OCI-LY7 (cell line): ENCODE data around the gene MSH2. TPM values are rescaled to one million over a fixed set of nuclear protein-coding genes. Genes with fewer than 3 reads are reported as not detected.
"Not testable (repeated sequence)": the region's sequence is repeated elsewhere in the genome, so short reads cannot be mapped to it uniquely, and the experiment has no call there.

Experiments used
- BruUV-seq: library from RNA; stranded (reverse); fragments of 400-500 nt; replicated peaks from 2 replicates; lab custom pipeline; 2021; lab: Mats Ljungman, UMichigan
- CTCF ChIA-PET: fragments of 300-600 bp; sonication (Branson Sonifier 250); formaldehyde crosslinking; loops from one replicate; lab custom pipeline; 2022; ENCODE audit warnings: antibody characterized with exemption; ENCODE audit not compliant: unreplicated experiment; lab: Charles Lee
- POLR2A ChIA-PET: fragments of 300-600 bp; sonication (Branson Sonifier 250); formaldehyde crosslinking; loops from one replicate; lab custom pipeline; 2022; ENCODE audit warnings: antibody characterized with exemption; lab: Charles Lee
- DNase-seq: peaks from one replicate; pipeline ENCODE4 v3.0.0-alpha.2; 2015; ENCODE audit warnings: low spot score
- H2AFZ ChIP-seq: fragments of 200-600 bp; sonication (generic), shearing (Covaris generic); 2 replicates; pipeline ENCODE4 v1.6.1; 2014; ENCODE audit warnings: mild to moderate bottlenecking, antibody characterized with exemption, low read length, moderate library complexity
- H3K27ac ChIP-seq: fragments of 200-600 bp; sonication (generic); 2 replicates; pipeline ENCODE4 v1.5.1; 2014; ENCODE audit warnings: mixed run types, low read depth, mild to moderate bottlenecking, moderate library complexity, low read length, inconsistent platforms; ENCODE audit not compliant: poor library complexity, severe bottlenecking
- H3K36me3 ChIP-seq: fragments of 200-600 bp; sonication (generic); 2 replicates; pipeline ENCODE4 v1.6.1; 2014; ENCODE audit warnings: mild to moderate bottlenecking, antibody characterized with exemption, low read length, moderate library complexity, mixed read lengths; ENCODE audit not compliant: insufficient read depth
- H3K4me1 ChIP-seq: fragments of 200-600 bp; sonication (generic); 2 replicates; pipeline ENCODE4 v1.5.1; 2014; ENCODE audit warnings: mild to moderate bottlenecking, low read length; ENCODE audit not compliant: insufficient read depth, poor library complexity, severe bottlenecking
- H3K4me2 ChIP-seq: fragments of 200-600 bp; sonication (generic); 2 replicates; pipeline ENCODE4 v1.6.1; 2014; ENCODE audit warnings: mild to moderate bottlenecking, low read length
- H3K4me3 ChIP-seq: fragments of 200-600 bp; sonication (generic); 2 replicates; pipeline ENCODE4 v1.5.1; 2014; ENCODE audit warnings: mild to moderate bottlenecking, low read depth, low read length; ENCODE audit not compliant: poor library complexity, severe bottlenecking
- H3K79me2 ChIP-seq: fragments of 200-600 bp; sonication (generic); 2 replicates; pipeline ENCODE4 v1.6.1; 2016; ENCODE audit warnings: low read depth, mild to moderate bottlenecking, low read length, moderate library complexity, mixed read lengths; ENCODE audit not compliant: insufficient read depth
- H3K9me2 ChIP-seq: fragments of 200-600 bp; sonication (generic); 2 replicates; pipeline ENCODE4 v1.6.1; 2016; ENCODE audit warnings: mild to moderate bottlenecking, low read length, mixed read lengths; ENCODE audit not compliant: insufficient read depth
- H3K9me3 ChIP-seq: fragments of 200-600 bp; sonication (generic); 2 replicates; pipeline ENCODE4 v1.6.1; 2014; ENCODE audit warnings: mild to moderate bottlenecking, mixed run types, low read length, mixed read lengths
- H4K20me1 ChIP-seq: fragments of 200-600 bp; sonication (generic); 2 replicates; pipeline ENCODE4 v1.6.1; 2014; ENCODE audit warnings: mild to moderate bottlenecking, antibody characterized with exemption, low read length, moderate library complexity, mixed read lengths; ENCODE audit not compliant: insufficient read depth
- EZH2phosphoT487 ChIP-seq: fragments of 200-600 bp; sonication (generic); IDR thresholded peaks from 2 replicates; pipeline ENCODE4 v1.6.1; 2018; ENCODE audit warnings: low read depth, borderline replicate concordance, mild to moderate bottlenecking, mixed run types, antibody characterized with exemption, low read length, moderate library complexity, mixed read lengths
- intact Hi-C: fragments of 100-400 bp; cut with micrococcal nuclease; formaldehyde crosslinking; loops from one replicate; pipeline ENCODE4 v1.10.0; 2022; ENCODE audit not compliant: unreplicated experiment
- total RNA-seq, 2 experiments: library from RNA; depleted of rRNA in 1 of 2; stranded (reverse); fragments of >200 nt in 1 of 2; shearing (Covaris generic) in 1 of 2; gene quantifications; 2 replicates each; pipeline ENCODE4 v1.2.3, GENCODE V29; 2014 to 2022
- TF ChIP-seq, protein P1 (sequence below): fragments of 200-600 bp; sonication (generic); conservative IDR thresholded peaks from 2 replicates; pipeline ENCODE4 v1.5.1; 2014; ENCODE audit warnings: mild to moderate bottlenecking, antibody characterized with exemption, low read length, moderate library complexity, mixed read lengths

Gene MSH2
- total RNA-seq, 2 experiments from 2014 or later = 96.8 to 97.8 TPM

- H3K79me2 ChIP-seq = no peaks in the 10 kb centered on the region
- TF ChIP-seq, protein P1, sequence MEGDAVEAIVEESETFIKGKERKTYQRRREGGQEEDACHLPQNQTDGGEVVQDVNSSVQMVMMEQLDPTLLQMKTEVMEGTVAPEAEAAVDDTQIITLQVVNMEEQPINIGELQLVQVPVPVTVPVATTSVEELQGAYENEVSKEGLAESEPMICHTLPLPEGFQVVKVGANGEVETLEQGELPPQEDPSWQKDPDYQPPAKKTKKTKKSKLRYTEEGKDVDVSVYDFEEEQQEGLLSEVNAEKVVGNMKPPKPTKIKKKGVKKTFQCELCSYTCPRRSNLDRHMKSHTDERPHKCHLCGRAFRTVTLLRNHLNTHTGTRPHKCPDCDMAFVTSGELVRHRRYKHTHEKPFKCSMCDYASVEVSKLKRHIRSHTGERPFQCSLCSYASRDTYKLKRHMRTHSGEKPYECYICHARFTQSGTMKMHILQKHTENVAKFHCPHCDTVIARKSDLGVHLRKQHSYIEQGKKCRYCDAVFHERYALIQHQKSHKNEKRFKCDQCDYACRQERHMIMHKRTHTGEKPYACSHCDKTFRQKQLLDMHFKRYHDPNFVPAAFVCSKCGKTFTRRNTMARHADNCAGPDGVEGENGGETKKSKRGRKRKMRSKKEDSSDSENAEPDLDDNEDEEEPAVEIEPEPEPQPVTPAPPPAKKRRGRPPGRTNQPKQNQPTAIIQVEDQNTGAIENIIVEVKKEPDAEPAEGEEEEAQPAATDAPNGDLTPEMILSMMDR = no peak
- TF ChIP-seq EZH2phosphoT487 = no peak
- no peak overlapping the region for H3K27ac ChIP-seq
- no peak overlapping the region for H3K4me3 ChIP-seq
- no peaks in the 10 kb centered on the region for H4K20me1 ChIP-seq
- peaks cover 83% of the 10 kb centered on the region for H3K36me3 ChIP-seq
- DNase-seq = no peak
- H2AFZ ChIP-seq = no peak overlapping the region
- CTCF ChIA-PET = no interaction called here
- H3K9me2 ChIP-seq = no peaks in the 10 kb centered on the region
- POLR2A ChIA-PET = interaction anchor here (0.6 kb wide), 1 partner anchor 105 kb away, joined by 10 read pairs; no protein-coding TSS in a partner anchor
- peaks cover 4% of the 10 kb centered on the region for H3K4me1 ChIP-seq
- no TSS peak for BruUV-seq
- H3K9me3 ChIP-seq = no peaks in the 10 kb centered on the region
- H3K4me2 ChIP-seq = no peak overlapping the region
- intact Hi-C loops = loop anchor here (10.0 kb wide), 1 partner anchor 265 kb away; no protein-coding TSS in a partner anchor
Observed at GRCh38 chr2:47429795-47430194, 26.8 kb downstream of the MSH2 start.

DNA sequence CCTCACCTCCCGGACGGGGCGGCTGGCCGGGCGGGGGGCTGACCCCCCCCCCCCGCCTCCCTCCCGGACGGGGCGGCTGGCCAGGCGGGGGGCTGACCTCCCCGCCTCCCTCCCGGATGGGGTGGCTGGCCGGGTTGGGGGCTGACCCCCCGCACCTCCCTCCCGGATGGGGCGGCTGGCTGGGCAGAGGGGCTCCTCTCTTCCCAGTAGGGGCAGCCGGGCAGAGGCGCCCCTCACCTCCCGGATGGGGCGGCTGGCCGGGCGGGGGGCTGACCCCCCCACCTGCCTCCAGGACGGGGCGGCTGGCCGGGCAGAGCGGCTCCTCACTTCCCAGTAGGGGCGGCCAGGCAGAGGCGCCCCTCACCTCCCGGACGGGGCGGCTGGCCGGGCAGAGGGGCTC, 30.1 kb downstream of the MSH2 start:
- BruUV-seq, POLR2A ChIA-PET, H4K20me1 ChIP-seq, DNase-seq, H3K4me3 ChIP-seq, H3K9me3 ChIP-seq, H3K4me2 ChIP-seq, H3K4me1 ChIP-seq, H3K9me2 ChIP-seq, CTCF ChIA-PET, H2AFZ ChIP-seq, H3K27ac ChIP-seq: not testable (repeated sequence)
- intact Hi-C loops = loop anchor here (10.0 kb wide), 1 partner anchor 262 kb away; no protein-coding TSS in a partner anchor
- Histone ChIP-seq H3K36me3 (peaks cover 78% of the 10 kb centered on the region), H3K79me2 (peaks cover 11% of the 10 kb centered on the region; the same call in 1 of the 2 replicates)

DNA sequence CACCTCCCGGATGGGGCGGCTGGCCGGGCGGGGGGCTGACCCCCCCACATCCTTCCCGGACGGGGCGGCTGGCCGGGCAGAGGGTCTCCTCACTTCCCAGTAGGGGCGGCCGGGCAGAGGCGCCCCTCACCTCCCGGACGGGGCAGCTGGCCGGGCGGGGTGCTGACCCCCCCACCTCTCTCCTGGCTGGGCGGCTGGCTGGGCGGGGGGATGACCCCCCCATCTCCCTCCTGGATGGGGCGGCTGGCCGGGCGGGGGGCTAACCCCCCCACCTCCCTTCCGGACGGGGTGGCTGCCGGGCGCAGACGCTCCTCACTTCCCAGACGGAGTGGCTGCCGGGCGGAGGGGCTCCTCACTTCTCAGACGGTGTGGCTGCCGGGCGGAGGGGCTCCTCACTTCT, 30.5 kb downstream of the MSH2 start:
- H3K9me3 ChIP-seq, H3K27ac ChIP-seq, H3K9me2 ChIP-seq, BruUV-seq, H4K20me1 ChIP-seq, H3K4me3 ChIP-seq, CTCF ChIA-PET, H3K4me1 ChIP-seq, DNase-seq, H2AFZ ChIP-seq, POLR2A ChIA-PET, H3K4me2 ChIP-seq: not testable (repeated sequence)
- intact Hi-C loops = loop anchor here (10.0 kb wide), 1 partner anchor 261 kb away; no protein-coding TSS in a partner anchor
- Histone ChIP-seq H3K79me2 (peaks cover 14% of the 10 kb centered on the region; the same call in 1 of the 2 replicates), H3K36me3 (peaks cover 80% of the 10 kb centered on the region)
